GM15510 (cell line): ENCODE data around the gene GNAQ.

Experiments used
- POLR2A ChIP-seq: IDR thresholded peaks from 3 replicates; pipeline ENCODE4 v1.6.1; 2011; ENCODE audit warnings: borderline replicate concordance; ENCODE audit not compliant: insufficient read length; ENCODE audit errors: extremely low read depth

GNAQ gene

DNA sequence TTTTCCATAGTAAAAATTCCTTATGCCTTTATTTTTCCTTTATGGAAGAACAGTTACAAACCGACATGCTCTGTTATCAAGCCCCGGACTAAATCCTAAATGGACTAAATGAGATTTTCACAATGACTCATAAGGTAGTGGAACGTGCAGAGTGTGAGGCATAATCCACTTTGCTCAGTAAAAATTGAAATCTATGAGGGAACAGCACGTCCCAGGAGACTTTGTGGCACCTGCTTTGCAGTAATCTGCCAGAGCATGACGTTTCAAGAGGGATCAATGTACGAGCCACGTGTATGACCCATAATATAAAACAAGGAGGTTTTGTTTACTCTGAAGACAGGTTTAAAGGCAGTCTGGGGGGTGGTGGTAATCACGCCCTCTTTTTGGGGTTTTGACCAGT lies 299.7 kb downstream of the GNAQ start:
- no peak for TF ChIP-seq POLR2A

DNA sequence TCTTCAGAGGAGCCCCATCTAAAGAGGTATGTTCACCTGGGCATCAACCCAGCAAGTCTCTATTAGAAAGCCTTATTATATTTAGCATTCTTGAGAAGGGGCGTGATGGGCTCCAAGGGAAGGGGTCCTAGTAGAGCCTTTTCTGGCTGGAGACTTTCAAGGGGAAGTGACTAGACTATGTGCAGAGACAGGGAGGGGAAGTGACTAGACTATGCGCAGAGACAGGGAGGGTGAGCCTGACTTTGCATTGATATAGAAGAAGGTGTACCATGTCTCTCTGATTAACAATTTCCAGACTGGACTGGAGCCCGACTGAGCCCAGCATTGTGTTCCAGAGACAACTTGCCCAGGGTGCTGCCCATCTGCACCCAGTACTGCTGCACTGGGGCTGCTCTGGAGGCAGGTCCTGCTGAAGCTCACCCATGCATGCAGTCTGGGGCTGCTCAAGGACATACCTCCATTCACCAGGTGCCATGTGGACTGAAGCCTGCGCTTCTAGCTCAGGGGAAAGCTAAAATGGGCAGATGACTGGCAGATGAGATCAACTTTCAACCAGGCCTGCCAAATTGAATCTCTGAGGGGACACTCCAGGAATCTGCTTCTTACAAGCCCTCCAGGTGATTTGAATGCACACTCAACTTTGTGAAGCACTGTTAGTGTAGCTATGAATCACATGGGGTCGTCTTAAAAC lies 300.5 kb downstream of the GNAQ start:
- no peak for TF ChIP-seq POLR2A

DNA sequence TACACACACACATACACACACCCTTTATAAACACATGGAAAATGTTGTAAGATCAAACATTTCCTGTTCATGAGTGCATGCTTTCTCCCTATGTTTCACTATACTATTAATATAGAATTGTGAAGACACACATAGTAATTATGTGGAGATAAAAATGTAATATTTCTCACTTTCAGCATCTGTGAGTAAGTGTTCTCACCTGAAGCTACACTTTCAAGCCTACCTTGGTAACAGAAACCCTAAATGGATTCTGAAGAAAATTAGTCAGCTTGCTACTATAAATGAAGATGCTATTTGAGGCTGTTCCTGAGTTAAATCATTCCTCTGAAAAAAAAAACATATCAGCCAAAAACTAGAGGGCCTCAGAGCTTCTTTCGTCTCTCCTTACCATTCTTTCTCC lies 302.4 kb downstream of the GNAQ start:
- TF ChIP-seq POLR2A = no peak

DNA sequence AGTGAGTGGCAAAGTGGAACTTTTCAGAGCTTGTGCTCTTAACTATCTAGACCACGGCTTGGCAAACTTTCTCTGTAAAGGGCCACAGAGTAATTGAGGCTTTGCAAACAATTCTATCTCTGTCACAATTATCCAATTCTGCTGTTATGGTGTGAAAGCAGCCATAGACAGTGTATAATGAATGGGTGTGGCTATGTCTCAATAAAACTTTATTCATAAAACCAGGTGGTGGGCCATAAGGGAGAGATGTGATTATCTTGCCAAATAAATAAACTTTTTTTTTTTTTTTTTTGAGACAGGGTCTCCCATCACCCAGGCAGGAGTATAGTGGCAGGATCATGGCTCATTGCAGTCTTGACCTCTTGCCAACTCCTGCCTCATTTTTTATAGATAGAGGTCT lies 304.8 kb downstream of the GNAQ start:
- no peak for TF ChIP-seq POLR2A

DNA sequence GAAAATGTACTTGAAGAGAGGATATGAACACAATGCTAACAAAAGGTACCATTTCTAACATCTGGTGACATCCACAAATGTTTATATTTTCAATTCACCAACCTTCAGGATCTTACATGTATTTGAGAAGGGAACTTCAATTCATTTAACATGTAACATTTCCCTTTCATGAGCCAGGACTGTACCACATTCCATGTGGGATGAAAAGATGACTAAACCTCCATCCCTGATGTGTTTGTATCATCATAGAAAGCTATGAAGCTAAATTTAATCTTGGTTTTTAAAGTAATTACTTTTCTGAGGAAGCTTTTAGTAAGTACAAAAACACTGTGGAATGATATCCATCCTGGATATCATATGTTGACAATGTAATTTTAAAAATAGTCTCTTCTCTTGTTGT lies 305.3 kb downstream of the GNAQ start:
- TF ChIP-seq POLR2A = no peak

DNA sequence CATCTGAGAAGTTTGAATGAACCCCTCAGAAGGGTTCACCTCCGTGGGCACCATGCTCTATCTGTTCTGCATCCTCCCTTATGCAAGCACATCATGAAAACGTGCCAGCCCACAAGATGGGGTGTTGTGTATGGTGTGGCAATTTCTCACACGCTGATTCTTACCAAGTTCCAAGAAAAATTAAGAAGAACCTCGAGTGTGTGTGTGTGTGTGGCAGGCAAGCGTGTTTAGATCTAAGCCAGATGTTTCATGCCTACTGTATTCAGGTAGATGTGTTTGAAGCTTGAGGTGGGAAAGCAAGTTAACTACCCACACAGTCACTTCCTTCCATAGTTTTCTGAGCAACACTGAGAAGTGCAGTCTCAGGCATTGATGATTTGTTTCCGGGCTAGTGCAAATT lies 305.8 kb downstream of the GNAQ start:
- no peak for TF ChIP-seq POLR2A

DNA sequence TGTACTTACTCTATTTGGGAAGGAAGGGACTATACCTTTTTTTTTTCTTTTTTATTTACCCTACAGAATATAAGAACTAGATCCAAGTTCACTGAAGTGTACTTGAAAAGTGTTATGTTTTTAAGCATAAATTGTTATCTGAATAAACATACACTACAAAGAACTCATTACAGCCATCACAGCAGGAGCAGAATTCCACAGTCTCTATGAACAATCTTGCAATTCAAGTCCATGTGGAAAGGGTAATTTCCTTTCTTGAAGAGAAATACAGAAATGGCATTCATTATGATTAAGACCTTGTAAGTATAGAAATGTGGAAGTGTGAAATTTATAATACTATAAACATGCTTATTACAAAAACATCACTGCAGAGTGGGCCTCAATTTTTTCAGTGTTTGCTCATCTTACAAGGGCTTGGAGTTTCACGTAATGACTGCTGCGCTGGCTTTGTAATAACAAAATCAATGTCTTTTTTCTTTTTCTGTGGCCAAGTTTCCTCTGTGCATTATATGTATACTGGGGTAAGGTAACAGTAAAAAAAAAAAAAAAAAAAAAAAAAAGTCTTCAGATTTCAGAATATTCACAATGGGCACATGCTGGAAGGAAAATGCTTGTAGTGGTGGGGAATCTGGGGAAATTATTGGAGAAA lies 306.4 kb downstream of the GNAQ start:
- no peak for TF ChIP-seq POLR2A

DNA sequence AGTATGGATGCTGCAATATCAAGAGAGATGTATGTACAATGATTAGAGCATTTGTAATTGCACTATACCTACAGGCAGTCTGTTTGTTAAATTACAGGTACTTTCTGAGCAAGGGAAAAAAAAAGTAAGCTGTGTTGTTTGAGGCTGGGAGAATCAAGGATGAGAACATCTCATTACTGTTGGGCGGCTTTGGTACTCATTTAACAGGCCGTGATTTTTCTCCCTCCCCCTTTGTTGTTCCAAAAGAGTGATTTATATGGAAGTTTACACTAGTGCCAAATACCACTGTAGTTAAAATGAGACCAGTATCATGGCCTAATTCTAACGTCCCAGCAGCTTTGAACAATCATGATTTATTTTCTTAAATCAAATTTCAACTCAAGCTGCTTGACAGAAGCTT lies 312.3 kb downstream of the GNAQ start:
- no peak for TF ChIP-seq POLR2A

DNA sequence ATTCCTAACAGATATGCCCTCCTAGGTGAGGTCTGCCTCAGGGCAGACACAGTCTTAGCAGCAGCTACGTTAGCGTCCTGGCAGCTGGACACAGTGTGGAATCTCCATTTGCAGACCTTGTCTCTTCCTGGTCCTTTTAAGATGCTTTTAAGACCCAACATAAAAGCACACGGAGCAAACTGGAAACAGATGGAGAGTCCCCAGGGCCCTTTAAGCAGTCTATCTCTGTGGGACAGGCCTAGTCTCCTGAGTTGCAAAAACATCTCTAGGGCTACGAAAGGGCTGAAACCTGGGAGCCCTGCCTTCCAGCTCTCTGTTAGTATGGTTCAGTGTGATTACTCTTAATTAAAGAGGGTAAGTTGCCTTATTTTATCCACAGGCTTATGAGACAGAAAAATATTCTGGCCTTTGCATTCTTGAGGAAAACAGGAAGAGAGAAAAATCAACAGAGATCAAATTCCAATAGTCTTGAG lies 317.5 kb downstream of the GNAQ start:
- no peak for TF ChIP-seq POLR2A

DNA sequence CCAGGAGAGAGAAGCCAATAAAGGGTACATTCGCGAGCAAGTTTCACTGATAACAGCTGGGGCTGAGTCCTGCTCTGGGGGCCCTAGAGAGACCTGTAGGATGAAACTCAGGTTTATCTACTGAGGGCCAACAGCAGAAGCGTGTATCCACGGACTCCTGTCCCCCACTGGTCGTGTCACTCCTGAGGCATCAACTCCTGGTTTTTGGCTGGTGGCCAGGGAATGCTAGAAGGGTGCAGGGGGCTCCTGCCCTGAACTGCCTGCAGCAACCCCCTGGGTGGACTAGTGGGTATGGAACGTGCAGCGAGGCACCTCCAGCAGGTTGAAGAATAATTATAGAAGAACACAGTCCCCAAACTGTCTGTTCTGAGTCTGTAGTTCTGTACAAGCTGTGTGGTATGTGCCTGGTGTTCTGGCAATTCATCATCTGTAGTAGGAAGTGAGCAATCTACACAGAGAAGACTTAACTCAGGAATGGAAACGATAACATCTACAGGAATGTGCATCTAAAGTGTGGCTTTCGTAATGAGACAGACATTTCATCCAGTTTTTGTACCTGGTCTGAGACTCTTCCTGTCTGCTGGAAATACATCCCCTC lies 319.0 kb downstream of the GNAQ start:
- no peak for TF ChIP-seq POLR2A

DNA sequence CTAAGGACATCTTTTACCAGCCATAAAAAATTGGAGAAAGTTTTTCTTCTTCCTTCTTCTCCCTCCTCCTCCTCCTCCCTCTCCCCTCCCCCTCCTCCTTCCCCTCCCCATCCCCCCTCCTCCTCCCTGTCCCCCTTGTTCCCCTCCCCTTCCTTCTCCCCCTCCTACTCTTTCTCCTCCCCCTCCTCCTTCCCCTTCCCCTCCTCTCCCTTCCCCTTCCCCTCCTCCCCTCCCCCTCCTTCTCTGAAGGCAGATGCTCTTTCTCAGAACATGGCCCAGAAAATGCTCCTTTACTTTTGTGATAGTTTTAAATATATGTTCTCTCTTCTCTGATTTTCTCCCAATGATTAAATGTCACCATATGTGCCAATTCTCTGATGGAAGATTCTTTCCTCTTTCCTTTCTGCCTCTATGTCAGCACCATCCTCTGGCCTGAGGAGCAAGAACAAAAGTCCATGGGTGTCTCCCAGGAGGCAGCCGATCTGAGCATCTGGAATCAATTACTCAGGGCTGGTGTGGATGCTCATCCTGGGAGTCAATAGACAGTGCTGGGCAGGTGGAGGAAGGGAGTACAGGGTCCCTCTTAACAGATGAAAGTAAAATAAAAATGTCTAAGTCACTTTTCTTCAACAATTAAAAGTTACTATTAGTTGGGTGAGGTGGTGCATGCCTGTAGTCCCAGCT lies 320.5 kb downstream of the GNAQ start:
- TF ChIP-seq POLR2A = no peak

DNA sequence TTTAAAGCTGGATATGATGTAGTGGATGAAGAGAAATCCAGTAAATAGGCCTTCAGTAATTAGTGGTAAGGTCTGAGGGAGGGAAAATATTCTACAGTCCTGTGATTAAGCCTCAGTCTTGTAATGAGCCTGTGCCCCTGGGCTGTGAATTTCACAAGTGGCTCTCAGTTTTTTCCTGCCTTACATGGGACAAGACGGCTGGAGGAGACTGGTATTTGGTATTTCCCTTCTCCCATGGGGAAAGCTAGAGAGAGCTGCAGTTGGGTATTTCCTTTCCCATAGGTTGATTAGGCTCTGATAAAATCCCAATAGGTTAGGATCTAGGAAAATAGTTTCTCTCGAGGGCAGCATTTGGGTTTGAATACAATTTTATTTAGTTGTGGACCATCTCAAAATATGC lies 321.3 kb downstream of the GNAQ start:
- TF ChIP-seq POLR2A = no peak

DNA sequence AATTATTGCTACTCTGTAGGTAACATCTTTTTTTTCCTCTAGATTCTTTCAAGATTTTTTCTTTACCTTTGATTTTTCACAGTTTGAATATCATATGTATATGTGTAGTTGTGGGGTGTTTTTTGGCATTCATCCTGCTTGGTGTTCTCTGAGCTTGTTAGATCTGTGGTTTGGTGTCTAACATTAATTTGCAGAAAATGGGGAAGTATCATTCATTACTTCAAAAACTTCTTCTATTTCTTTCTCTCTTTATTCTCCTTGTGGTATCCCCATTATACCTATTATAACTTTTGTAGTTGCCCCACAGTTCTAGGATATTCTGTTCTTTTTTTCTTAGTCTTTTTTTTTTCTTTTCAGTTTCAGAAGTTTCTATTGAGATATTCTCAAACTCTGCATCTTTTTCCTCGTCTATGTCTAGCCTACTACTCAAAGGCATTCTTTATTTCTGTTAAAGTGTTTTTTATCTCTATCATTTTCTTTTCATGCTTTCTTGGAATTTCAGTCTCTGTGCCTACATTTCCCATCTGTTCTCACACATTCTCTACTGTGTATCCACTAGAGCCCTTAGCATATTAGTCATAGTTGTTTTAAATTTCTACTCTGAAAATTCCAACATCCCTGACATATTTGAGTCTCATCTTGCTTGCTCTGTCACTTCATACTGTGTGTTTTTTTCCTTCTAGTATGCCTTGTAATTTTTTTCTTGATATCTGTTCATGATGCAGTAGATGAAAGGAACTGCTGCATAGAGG lies 323.4 kb downstream of the GNAQ start:
- no peak for TF ChIP-seq POLR2A

DNA sequence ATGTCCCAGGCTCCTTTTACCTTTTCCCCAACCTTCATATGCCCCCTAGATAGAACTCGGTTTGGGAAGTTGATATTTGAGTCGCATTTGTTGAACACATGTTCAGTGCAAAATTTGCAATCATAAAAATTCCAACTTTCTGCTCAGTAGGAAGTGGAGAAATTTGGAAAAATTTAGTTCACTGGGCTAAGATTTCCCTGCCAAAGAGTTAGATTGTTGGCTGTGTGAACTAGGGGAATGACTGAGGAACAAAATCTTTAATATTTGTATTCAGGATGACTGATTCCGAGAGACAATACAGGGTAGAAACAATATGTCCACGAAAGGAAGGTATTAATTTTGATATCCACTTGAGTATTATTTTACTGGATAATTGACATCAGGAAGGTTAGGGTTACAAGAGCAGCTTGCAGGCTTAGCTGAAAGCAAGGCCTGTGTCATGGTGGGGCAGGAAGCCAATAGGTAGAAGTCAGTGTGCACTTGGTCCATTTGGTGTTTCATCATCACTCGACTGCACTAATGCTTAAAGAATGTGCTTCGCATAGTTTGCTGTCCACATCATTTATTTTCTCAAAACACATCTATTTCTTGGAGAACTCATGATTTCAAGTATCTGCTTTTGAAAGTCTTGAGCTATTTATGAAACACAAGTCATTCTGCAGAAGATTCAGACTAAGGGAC lies 324.1 kb downstream of the GNAQ start:
- TF ChIP-seq POLR2A = no peak
